HG03025 (cell line): ENCODE results near the gene HOXA9.

Source experiments
- ATAC-seq: cut with Tn5 transposase; IDR thresholded peaks from one replicate; pipeline ENCODE4 v1.9.1; 2021; ENCODE audit warnings: mild to moderate bottlenecking, moderate library complexity; ENCODE audit not compliant: unreplicated experiment, low FRiP score

Gene HOXA9

GRCh38 chr7:27155816-27156507 is 9.4 kb downstream of the HOXA9 start:
- no peak for ATAC-seq

- ATAC-seq, result no peak
Observed at GRCh38 chr7:27154901-27155815, 10.2 kb downstream of the HOXA9 start.

- ATAC-seq, result no peak
Observed at GRCh38 chr7:27154369-27154768, 11.0 kb downstream of the HOXA9 start.

- no peak for ATAC-seq
Observed at GRCh38 chr7:27153526-27153925, 11.8 kb downstream of the HOXA9 start.

GRCh38 chr7:27152816-27153442 is 12.4 kb downstream of the HOXA9 start:
- ATAC-seq, result no peak

GRCh38 chr7:27151931-27152815 is 13.2 kb downstream of the HOXA9 start, which contains the start of gene HOXA3:
HOXA3 (minus strand) TSS chr7:27152583; CDS start chr7:27110640, 41,943 bp downstream.
- no peak for ATAC-seq

- ATAC-seq, result no peak
Observed at GRCh38 chr7:27151341-27151930, 13.9 kb downstream of the HOXA9 start.

- ATAC-seq, result peak; percentile 55
Observed at GRCh38 chr7:27150568-27151340, 14.6 kb downstream of the HOXA9 start.

- ATAC-seq, result no peak
Observed at GRCh38 chr7:27149842-27150567, 15.3 kb downstream of the HOXA9 start.

GRCh38 chr7:27148756-27149641 is 16.3 kb downstream of the HOXA9 start:
- no peak for ATAC-seq

GRCh38 chr7:27148031-27148755 is 17.1 kb downstream of the HOXA9 start:
- ATAC-seq, result no peak

GRCh38 chr7:27147199-27148030 is 17.9 kb downstream of the HOXA9 start, which contains the start of gene HOXA6:
HOXA6 (minus strand) TSS chr7:27147774; CDS start chr7:27147749, 25 bp downstream.
- no peak for ATAC-seq

GRCh38 chr7:27146491-27147198 is 18.7 kb downstream of the HOXA9 start:
- ATAC-seq, result no peak

- ATAC-seq, result no peak
Observed at GRCh38 chr7:27145914-27146412, 19.4 kb downstream of the HOXA9 start.
